ENCODE data around the gene HINT1.

Gene HINT1

DNA sequence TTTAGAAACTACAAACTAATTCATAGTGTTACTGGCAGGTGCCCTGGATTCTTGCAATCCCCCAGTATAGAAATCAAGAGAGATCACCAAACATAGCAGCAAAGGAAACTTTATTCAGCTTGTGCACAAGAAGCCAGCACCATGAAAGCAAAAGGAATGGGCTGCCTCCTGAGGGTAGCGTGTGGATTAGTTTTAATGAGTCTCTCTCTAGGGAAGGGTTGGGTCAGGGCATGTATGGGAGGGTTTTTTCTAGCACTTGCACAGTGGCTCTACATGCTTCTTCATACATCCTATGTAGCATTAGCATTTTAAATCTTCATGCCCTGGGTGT, 44.1 kb upstream of the HINT1 start:
- no peak for DNase-seq (ENCODE audit: low read depth)
- H3K4me3 ChIP-seq (ENCODE audit: low read depth, low read length): no peak overlapping the region
- TF ChIP-seq, protein P1, sequence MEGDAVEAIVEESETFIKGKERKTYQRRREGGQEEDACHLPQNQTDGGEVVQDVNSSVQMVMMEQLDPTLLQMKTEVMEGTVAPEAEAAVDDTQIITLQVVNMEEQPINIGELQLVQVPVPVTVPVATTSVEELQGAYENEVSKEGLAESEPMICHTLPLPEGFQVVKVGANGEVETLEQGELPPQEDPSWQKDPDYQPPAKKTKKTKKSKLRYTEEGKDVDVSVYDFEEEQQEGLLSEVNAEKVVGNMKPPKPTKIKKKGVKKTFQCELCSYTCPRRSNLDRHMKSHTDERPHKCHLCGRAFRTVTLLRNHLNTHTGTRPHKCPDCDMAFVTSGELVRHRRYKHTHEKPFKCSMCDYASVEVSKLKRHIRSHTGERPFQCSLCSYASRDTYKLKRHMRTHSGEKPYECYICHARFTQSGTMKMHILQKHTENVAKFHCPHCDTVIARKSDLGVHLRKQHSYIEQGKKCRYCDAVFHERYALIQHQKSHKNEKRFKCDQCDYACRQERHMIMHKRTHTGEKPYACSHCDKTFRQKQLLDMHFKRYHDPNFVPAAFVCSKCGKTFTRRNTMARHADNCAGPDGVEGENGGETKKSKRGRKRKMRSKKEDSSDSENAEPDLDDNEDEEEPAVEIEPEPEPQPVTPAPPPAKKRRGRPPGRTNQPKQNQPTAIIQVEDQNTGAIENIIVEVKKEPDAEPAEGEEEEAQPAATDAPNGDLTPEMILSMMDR (IDR thresholded peaks at IDR 0.05; ENCODE audit: control insufficient read depth, extremely low read depth, insufficient read depth): no peak

DNA sequence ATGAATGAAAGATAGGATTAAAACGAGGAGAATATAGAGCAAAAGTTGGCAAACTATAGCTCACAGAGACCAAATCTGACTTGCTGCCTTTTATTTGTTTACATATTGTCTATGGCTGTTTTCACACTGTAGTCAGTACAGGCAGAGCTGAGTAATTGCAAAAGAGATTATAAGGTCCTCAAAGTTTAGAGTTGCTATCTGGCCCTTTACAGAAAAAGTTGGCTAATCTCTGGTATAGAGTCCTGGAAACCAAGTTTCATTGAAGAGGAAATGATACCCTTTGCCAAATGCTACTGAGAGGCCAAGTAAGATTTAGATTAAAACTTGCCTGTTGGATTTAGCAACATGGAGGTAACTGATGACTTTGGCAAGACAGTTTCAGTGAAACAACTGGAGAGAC, 41.7 kb upstream of the HINT1 start:
- TF ChIP-seq, protein P1 (IDR thresholded peaks at IDR 0.05; ENCODE audit: control insufficient read depth, extremely low read depth, insufficient read depth): no peak
- DNase-seq (ENCODE audit: low read depth): no peak
- no peak overlapping the region for H3K4me3 ChIP-seq (ENCODE audit: low read depth, low read length)

DNA sequence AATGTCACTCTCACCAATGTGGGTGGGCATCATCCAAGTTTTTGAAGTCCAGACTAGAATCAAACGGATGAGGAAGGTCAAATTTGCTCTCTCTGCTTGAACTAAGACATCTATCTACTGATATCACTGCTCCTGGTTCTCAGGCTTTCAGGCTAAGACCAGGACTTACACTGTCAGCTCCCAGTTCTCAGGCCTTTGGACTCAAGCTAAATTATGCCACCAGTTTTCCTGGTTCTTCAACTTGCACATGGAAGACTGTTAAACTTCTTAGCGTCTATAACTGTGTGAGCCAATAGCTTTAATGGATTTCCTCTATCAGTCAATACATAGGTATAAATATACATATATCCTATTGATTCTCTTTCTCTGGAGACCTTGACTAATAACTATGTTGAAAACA, 41.0 kb upstream of the HINT1 start:
- H3K4me3 ChIP-seq (ENCODE audit: low read depth, low read length): no peak overlapping the region
- TF ChIP-seq, protein P1 (IDR thresholded peaks at IDR 0.05; ENCODE audit: control insufficient read depth, extremely low read depth, insufficient read depth): no peak
- DNase-seq (ENCODE audit: low read depth): no peak

DNA sequence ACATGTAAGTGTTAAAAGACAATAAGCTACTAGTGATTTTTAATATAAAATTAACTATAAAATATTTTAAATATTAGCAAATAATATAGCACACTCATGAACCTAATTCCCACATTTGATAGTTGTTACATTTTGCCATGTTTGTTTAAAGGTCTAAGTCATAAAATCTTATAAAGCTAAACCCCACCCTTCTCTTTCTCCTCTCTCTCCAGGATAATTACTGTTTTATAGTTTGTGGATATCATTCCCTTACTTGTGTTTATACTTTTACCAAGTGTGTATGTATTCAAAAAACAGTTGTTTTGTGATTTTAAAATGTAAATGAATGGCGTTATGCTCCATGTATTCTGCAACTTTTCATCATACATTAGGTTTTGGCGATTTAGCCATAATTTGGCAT, 39.9 kb upstream of the HINT1 start:
- TF ChIP-seq, protein P1 (IDR thresholded peaks at IDR 0.05; ENCODE audit: control insufficient read depth, extremely low read depth, insufficient read depth): no peak
- no peak overlapping the region for H3K4me3 ChIP-seq (ENCODE audit: low read depth, low read length)
- DNase-seq (ENCODE audit: low read depth): peak; percentile 18

DNA sequence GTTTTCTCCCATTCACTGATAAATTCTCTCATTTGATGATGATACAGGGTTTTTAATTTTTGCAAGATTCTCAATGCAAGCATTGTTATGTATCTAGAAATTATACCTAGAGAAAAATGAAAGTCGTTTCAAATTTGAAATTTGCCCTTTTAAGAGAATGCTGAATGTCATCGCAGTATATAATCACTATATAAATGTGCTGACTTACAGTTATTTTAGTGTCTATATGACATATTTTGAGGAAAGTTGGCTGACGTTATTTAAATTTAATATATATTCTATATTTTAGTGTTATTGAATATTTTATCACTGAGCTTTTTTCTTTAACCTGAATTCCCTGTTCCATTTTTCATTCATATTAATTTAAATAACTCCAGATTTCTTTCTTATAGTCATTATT, 35.5 kb upstream of the HINT1 start:
- H3K4me3 ChIP-seq (ENCODE audit: low read depth, low read length): no peak overlapping the region
- TF ChIP-seq, protein P1 (IDR thresholded peaks at IDR 0.05; ENCODE audit: control insufficient read depth, extremely low read depth, insufficient read depth): no peak
- no peak for DNase-seq (ENCODE audit: low read depth)

DNA sequence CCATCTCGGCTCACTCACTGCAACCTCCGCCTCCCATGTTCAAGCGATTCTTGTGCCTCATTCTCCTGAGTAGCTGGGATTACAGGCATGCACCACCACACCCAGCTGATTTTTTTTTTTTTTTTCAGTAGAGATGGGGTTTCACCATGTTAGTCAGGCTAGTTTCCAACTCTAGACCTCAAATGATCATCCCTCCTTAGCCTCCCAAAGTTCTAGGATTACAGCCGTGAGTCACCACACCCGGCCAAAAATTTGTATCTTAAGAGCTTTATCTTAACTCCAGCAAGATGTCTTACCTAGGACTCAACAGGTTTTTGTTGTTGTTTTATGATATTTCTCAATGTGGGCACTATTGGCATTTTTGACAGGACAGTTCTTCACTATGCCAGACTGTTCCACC, 33.6 kb upstream of the HINT1 start:
- TF ChIP-seq, protein P1 (IDR thresholded peaks at IDR 0.05; ENCODE audit: control insufficient read depth, extremely low read depth, insufficient read depth): no peak
- H3K4me3 ChIP-seq (ENCODE audit: low read depth, low read length): no peak overlapping the region
- no peak for DNase-seq (ENCODE audit: low read depth)

DNA sequence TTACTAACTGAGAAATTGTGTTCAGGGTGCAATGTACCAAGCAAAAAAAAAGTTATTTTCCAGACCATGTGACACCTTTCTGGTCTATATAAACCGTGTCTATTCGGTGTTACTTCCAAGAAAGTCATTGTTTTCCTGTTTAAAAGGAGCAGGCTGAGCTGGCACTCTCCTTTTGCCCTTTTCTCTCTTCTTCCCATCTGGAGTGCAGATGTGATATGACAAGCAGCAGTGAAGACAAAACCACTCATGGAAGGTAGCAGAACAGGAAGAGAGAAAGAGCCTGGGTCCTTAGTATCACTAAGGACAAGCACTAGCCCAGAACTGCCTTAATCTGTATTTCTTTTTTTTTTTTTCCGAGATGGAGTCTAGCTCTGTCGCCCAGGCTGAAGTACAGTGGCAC, 31.3 kb upstream of the HINT1 start:
- no peak overlapping the region for H3K4me3 ChIP-seq (ENCODE audit: low read depth, low read length)
- DNase-seq (ENCODE audit: low read depth): no peak
- TF ChIP-seq, protein P1 (IDR thresholded peaks at IDR 0.05; ENCODE audit: control insufficient read depth, extremely low read depth, insufficient read depth): no peak
